SIG-M5 (cell line): ENCODE results near the gene MLIP.
"Not testable (repeated sequence)": the region's sequence is repeated elsewhere in the genome, so short reads cannot be mapped to it uniquely, and the experiment has no call there.

Source experiments
- DNase-seq: peaks from one replicate; lab custom pipeline; 2025; lab: John Stamatoyannopoulos, UW

MLIP gene

DNA sequence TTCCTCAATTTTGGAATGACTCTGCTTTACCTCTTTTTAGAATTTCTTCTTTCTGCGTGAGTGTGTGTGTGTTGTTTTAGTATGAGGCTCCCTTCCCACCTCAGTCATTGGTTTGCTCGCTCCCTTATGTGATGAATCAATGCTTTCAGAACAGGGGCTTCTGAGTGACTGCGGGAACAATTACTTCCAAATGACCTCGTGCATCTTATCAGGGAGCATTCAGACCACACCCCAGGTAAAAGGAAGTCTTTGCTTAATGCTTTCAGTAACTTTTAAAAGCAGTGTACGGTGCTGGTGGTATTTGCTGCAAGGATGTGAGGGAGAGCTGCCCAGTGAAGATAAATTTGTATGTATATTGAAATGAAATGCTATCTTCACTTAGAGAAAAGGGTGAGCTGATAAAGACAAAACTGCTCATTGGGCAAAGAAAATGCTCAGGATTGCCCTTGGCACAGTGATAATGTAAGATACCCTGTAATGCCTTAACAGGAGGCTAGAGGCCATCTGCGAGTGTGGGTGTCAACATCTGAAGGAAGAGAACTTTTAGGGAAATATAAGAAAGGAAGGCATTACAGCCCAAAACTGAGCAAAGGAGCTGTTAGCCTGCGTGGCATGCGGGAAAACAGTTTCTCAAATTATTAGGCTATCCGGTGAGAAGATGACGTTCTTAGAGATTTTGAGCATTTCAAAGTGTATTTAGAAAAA lies at the start of gene MLIP:
Gene MLIP, plus strand, starts transcription at position 103 of the 705 bp plus-strand sequence. Its CDS starts 37 bp downstream, at position 140.
- DNase-seq, result no peak

GRCh38 chr6:54063228-54063539 lies 48.1 kb upstream of the MLIP start:
- no peak for DNase-seq

DNA sequence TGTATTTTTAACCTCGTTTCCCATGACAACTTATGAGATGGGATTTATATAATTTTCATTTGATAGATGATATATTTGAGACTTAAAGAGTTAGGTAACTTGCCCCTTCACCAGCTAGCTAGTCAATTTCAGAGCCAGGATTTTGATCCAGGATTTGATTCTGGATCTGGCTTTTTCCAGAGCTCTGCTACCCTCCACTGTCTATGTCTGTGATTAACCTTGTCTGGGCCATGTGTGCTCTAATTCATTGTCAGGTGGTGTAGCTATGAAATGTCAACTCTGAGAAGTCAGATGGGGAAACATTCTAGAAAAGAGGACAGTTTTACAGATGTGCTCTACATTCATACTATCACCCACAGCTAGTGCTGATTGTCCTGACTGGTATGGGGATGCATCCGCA lies 42.5 kb upstream of the MLIP start:
- no peak for DNase-seq

GRCh38 chr6:54070025-54070424 lies 41.2 kb upstream of the MLIP start:
- no peak for DNase-seq

GRCh38 chr6:54071821-54072340 lies 39.4 kb upstream of the MLIP start:
- DNase-seq, result no peak

- no peak for DNase-seq
These were observed 38.5 kb upstream of the MLIP start for GRCh38 chr6:54072635-54073313.

DNA sequence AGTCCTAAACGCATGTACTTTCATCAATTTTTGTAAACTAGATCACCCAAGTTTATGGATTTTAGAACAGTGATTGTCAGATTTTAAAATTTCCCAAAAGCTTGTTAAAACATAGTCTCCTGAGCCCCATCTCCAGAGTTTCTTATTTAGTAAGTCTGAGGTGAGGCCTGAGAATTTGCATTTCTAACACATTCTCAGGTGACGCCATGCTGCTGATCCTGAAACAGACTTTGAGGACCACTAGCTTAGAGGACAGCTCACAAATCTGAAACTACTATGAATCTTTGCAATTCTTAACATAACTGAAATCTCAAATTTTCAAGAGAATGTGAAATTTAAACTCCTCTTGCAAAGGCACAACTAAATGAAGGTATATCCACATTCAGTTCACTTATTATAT lies 37.8 kb upstream of the MLIP start:
- no peak for DNase-seq

- no peak for DNase-seq
These were observed 37.1 kb upstream of the MLIP start for GRCh38 chr6:54074109-54074508.

- DNase-seq, result no peak
These were observed 36.6 kb upstream of the MLIP start for GRCh38 chr6:54074578-54075195.

GRCh38 chr6:54076159-54076789 lies 35.0 kb upstream of the MLIP start:
- no peak for DNase-seq

- not testable (repeated sequence) for DNase-seq
These were observed 29.7 kb upstream of the MLIP start for GRCh38 chr6:54081499-54081898.

- DNase-seq, result no peak
These were observed 28.0 kb upstream of the MLIP start for GRCh38 chr6:54083287-54083686.

DNA sequence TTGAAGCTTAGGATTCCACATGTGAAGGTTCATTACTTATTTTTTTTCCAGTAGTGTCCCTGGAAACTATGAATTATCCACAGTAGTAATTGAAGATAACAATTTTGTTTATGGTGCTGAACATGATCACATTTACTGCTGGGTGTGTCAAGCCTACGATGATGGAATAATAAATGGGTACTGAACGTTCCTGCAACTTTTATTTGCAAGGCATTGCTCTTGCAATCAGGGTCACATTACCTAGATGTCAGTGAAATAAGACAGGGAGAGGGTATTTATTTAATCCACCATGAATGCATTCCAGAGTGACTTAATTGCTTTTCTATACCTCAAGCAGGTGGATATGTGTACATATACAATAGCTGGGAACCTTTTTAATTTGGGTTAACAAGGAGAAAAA lies 27.0 kb upstream of the MLIP start:
- DNase-seq, result no peak

DNA sequence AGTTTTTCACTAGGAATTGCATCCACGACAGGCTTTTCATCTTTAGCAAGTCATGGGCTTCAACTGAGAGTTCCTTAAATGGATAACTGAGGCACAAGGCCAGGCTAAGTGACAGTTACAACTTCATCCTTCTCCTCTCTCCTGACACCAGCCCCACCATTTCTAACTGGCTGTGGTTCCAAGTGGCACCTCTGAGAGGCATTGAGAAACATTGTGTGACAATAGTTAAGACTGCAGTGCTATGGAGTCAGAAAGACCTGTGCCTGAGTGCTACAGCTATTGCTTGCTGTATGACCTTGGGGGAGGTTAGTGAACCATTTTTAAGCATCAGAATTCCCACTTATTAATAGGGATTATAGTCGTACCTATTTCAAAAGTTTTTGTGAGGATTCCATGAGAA lies 26.2 kb upstream of the MLIP start:
- DNase-seq, result no peak

DNA sequence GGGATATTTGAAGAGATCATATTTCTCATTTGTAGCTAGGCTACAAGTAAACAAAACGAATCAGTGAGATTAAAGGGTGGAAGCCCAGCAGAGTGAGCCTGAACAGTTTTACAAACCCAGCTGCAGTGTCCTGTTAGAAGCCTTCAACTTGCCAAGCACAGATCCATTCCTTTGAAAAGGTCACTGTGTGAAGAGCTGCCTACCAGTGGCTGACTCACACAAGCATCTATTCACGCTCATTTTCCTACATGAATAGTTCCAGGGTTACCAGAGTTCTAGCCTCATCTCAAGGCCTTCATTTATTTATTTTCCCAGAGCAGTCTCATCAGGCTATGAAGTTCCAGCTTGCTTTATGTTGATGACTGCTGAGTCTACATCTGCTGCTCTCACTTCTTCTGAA lies 25.7 kb upstream of the MLIP start:
- DNase-seq, result no peak

DNA sequence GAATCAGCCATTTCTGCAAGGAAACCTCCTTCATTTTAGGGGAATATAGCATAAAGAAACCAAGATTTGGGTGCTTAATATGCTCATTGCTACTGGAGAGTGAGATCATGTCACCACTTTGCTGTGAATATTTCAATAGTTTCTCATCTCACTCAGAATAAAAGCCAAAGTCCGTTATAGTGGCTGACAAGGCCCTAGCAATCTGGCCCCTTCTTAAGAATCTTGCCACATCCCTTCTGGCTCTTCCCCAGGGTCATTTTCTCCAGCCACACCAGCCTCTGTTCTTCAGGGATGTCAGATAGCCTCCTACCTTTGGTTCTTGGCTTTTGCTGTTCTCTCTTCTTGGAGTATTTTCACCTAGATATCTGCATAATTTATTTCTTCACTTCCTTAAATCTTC lies 24.8 kb upstream of the MLIP start:
- DNase-seq, result no peak

- no peak for DNase-seq
These were observed 23.5 kb upstream of the MLIP start for GRCh38 chr6:54087721-54088120.

GRCh38 chr6:54093326-54093948 lies 17.8 kb upstream of the MLIP start:
- DNase-seq, result no peak

DNA sequence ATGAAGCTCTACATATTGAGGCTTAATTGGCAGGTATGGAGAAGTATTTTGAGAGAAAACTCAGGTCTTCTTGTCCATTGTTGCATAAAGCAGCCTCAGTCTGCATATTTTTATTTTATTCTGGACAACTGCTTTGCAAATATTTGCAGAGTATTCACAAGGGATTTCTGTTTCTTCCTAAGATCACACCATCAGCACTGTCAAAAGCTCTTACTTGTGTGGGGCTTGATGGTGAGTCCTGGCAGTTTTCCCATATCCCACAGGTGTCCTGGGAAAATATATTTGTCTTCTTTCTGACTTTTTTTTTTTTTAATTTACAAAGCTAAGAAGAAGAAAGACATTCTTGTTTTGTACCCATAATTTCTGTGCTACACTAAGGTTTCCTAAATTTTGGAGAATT lies 16.9 kb upstream of the MLIP start:
- DNase-seq, result no peak

DNA sequence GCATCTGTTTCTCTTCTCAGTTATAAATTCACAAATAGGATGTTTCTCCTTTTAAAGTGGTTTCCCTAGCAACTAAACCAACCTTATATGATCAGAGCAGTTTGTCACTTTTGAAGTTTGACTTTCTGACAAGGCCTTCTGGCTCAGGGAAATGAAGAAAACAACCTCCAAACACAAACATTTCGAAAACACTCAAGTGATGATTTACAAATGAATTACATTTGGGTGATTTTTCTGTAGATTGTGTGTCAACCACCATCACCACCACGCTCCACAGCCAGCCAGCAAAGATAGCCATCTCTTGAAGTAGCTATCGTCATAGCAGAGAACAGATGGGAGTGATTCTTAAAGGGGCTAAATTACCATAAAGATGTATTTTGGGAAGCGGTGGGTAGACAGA lies 16.5 kb upstream of the MLIP start:
- no peak for DNase-seq

DNA sequence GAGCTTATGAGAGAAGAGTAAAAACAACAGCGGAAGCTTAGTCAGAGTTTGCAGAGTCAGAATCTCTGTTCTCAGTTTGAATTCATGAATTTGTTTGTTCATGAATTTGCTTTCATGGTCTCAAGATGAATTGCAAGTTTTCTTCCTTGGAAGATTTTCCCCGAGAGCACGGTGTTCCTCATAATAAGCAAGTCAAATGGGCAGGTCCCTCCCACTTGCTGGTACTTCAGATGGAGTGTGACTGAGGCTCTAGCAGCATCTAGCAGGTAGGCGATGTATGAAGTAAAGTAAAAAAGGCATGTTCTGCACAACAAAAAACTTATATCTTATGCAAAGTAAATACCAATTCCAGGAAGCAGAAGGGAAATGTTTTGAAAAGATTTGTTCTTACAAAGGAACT lies 15.5 kb upstream of the MLIP start:
- DNase-seq, result no peak

DNA sequence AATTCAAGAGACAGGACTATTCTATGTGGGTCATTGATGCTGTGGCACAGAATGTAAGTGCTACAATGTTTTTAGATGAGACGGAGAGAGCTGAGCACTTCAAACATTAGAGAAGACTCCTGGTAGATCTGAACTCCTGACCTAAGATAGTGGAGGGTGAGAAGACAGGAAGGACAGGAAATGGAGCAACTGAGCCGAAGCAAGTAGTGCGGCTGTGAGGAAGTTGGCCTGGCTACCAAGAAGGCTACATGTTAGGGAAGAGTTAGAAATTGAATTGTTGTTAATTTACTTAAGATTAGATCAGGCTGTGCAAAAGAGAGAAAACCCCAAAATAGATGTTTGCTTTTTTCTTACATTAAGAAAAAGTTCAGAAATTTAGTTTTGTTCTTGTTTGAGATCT lies 14.4 kb upstream of the MLIP start:
- DNase-seq, result no peak
